Lower leg skin (tissue), 4 donors: ENCODE measurements around the gene PURA. TPM values are rescaled to one million over a fixed set of nuclear protein-coding genes. Genes with fewer than 3 reads are reported as not detected.

Experiments used
- DNase-seq, 2 donors: peaks; one replicate each; pipeline ENCODE4 v3.0.0-alpha.2; 2019; ENCODE audit warnings: low spot score in 2 of 2
- H3K4me3 ChIP-seq: fragments of 200-600 bp; sonication (generic); 2 replicates; pipeline ENCODE4 v1.5.1; 2017; ENCODE audit warnings: mild to moderate bottlenecking, low read depth; ENCODE audit not compliant: poor library complexity, severe bottlenecking
- POLR2A ChIP-seq, 2 donors: fragments of 450-650 bp; IDR thresholded peaks; one replicate each; pipeline ENCODE4 v1.6.1; 2016 to 2017; ENCODE audit warnings: antibody characterized with exemption in 2 of 2, mild to moderate bottlenecking in 1 of 2, moderate library complexity in 1 of 2
- WGBS, 2 donors: methylation state at CpG; one replicate each; pipeline ENCODE4 v1.1.5; 2018; 5-methylcytosine and 5-hydroxymethylcytosine counted together
- intact Hi-C: fragments of 100-400 bp; cut with DNase I; formaldehyde crosslinking; loops from one replicate; pipeline ENCODE4 v1.15.0; 2023; ENCODE audit warnings: low total_unique reads
- total RNA-seq, 4 donors: library from RNA; depleted of rRNA; stranded (reverse); fragments of >200 nt; gene quantifications; one replicate each; pipeline ENCODE4 v1.1.0, GENCODE V29; 2016
- TF ChIP-seq, protein P1 (sequence below), 3 donors: fragments of 450-650 bp; IDR thresholded peaks; one replicate each; pipeline ENCODE4 v1.5.1; 2016; ENCODE audit warnings: antibody characterized with exemption in 3 of 3, mild to moderate bottlenecking in 3 of 3, moderate library complexity in 2 of 3

PURA gene
- total RNA-seq, 4 donors from 2014 or later, result 15.0 to 16.8 (median 16.2) TPM

DNA sequence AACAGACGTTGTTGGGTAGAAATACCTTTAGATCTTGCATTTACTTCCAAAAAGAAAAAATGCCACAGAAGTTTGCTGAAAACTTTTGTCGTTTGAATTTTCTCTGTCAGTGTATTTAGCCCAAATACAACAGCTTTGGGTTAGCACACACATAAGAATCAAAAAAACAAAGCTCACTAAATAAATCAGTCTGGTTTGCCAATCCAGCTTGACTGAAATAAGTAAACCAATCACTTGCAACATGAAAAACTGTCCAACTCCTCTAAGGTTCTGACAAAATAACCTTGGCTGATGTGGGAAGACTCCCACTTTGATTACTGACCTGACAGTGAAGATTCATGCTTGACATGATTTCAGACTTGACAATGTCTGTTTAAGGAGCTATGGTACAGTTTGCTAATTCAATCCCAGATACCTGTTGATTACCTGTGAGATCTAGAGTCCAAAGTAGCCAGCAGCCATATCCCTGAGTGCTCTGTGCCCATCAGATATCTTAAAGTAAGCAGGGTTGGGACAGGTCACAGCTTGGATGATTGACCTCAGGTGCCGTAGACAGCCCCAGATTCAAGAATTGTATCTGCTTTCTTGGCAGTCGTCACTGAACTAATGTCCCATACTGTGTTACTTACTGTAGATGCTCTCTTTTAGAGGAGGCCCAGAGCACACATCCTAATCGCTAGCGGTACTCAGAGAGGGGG is 12.6 kb downstream of the PURA start:
- TF ChIP-seq POLR2A (IDR thresholded peaks at IDR 0.05), result no peak
- TF ChIP-seq, protein P1, sequence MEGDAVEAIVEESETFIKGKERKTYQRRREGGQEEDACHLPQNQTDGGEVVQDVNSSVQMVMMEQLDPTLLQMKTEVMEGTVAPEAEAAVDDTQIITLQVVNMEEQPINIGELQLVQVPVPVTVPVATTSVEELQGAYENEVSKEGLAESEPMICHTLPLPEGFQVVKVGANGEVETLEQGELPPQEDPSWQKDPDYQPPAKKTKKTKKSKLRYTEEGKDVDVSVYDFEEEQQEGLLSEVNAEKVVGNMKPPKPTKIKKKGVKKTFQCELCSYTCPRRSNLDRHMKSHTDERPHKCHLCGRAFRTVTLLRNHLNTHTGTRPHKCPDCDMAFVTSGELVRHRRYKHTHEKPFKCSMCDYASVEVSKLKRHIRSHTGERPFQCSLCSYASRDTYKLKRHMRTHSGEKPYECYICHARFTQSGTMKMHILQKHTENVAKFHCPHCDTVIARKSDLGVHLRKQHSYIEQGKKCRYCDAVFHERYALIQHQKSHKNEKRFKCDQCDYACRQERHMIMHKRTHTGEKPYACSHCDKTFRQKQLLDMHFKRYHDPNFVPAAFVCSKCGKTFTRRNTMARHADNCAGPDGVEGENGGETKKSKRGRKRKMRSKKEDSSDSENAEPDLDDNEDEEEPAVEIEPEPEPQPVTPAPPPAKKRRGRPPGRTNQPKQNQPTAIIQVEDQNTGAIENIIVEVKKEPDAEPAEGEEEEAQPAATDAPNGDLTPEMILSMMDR (IDR thresholded peaks at IDR 0.05), result no peak
- intact Hi-C loops, result no loop called here
- 75 to 88% methylated on average over 6 of the region's 6 CpGs for WGBS, 2 donors

DNA sequence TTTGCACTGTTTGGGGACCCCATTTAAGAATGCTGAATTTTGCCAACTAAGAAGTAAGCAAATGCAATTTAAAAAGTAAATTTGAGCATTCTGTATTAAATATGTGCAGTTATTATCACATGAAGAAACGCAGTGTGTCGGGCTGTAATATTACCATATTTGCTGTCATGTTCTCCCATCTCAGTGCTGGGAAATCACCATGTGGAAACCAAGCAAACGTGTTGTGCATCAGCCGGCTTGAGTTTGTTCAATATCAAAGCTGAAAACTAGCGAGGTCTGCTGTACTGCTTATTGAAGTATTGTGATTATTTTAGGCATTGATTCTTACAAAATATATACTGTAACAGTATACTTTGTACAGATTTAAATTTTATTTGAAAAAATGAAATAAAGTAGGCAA is 14.5 kb downstream of the PURA start:
- H3K4me3 ChIP-seq, result no peak overlapping the region
- no peak for DNase-seq
- intact Hi-C loops, result no loop called here
- TF ChIP-seq, protein P1 (IDR thresholded peaks at IDR 0.05), result no peak
- no peak for TF ChIP-seq POLR2A (IDR thresholded peaks at IDR 0.05)
- WGBS, 2 donors, result 89 to 94% methylated on average over 5 of the region's 5 CpGs

More for the DNA sequence above, 12.6 kb downstream of the PURA start:
- no peak overlapping the region for H3K4me3 ChIP-seq
- no peak for DNase-seq

DNA sequence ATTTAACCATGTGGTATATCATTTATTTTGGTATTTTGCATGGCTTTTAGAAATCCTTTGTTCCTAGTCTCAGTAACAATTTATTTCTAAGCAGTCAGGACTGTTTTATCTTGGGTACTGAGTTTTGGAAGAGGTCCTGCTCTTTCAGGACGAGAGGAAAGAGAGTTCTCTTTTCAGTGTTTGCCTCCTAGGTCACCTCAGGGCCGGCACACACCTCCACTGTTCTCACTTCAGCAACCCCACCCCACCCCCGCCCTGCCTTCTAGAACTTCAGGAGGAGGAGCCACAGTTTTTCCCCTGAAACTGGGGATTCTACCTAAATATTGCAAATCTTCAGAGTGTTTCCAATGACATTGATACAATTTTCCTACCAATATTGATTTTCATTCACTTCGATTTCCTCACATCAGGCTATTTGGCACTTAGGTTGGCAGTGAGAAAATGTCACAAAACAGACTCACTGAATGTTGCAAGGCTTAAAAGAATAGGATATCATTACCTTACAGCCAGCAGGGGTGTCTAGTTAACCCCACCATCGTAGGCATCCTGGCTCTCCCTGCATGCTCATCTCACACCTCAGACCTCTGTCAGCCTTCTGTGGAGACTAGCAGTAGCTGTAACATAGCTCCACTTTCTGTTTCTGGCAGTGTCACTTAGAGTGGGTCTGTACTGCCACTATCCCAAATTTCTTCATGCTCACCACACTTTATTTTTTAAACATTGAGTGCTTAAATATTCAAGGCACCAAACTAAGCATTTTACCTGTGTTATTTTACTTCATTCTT is 17.2 kb downstream of the PURA start:
- no peak for TF ChIP-seq POLR2A (IDR thresholded peaks at IDR 0.05)
- TF ChIP-seq, protein P1 (IDR thresholded peaks at IDR 0.05), result no peak
- DNase-seq, result no peak
- 75 to 85% methylated on average over 5 of the region's 5 CpGs for WGBS, 2 donors
- intact Hi-C loops, result no loop called here
- no peak overlapping the region for H3K4me3 ChIP-seq

DNA sequence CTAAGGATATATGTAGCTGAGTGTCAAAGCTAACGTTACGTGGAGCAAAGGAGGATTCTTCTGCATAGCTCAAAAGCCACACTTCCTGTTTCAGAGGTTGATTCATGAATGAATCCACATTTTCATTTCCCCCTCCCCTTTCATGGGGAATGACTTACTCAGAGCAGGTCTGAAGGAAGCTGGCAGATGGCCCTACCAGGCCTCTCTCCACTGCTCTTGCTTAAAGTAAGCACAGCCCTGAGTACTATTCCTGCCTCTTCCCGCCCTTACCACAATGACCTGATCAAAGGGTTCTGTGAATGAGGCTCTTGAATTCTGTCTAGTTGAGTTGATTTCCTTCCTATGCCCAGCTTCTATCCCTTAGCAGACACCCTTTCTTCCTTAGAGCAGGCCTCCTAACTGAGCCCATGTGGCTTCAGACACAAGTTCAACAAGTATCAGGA is 18.1 kb downstream of the PURA start:
- no peak for TF ChIP-seq POLR2A (IDR thresholded peaks at IDR 0.05)
- TF ChIP-seq, protein P1 (IDR thresholded peaks at IDR 0.05), result no peak
- WGBS, 2 donors, result 30 to 31% methylated on average over 3 of the region's 3 CpGs
- no peak overlapping the region for H3K4me3 ChIP-seq
- intact Hi-C loops, result no loop called here
- peak in 1 of 2 donors; percentile 59 for DNase-seq

DNA sequence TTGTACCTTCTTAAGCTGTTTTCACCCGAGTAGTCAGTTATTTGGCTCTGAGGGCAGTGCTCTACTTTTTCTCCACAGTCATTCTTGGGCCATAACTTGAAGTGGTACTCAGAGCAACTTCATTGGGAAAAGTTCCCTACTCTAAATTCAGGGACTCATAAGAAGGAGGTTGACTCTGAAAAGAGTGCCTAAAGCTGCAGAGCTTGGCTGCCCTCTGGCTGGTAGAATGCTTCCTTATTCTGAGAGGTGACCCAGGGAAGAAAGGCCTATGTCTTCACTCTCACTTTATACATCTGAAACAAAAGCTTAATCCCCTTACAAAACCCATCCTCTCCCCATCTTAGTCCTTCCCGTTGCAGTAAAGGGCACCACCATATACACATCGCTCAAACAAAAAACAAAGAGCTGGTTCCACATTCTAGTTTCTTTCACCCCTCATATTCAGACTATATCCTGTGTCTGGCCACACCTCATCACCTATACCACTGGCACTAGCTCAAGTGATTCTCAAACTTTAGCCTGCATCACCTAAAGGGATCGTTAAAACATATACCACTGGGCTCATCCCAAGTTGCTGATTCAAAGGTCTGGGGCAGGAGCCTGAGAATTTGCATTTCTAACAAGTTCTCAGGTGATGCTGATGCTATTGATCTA is 19.7 kb downstream of the PURA start:
- H3K4me3 ChIP-seq, result no peak overlapping the region
- TF ChIP-seq POLR2A (IDR thresholded peaks at IDR 0.05), result no peak
- TF ChIP-seq, protein P1 (IDR thresholded peaks at IDR 0.05), result no peak
- WGBS, 2 donors, result 85 to 91% methylated on average over 4 of the region's 4 CpGs
- intact Hi-C loops, result no loop called here
- DNase-seq, result no peak
